Activated T-helper 1 cell treated with anti-CD3 and anti-CD28 coated beads, Interleukin-2, amount 50 U/mL, for 16 hours (primary cell): ENCODE measurements around the gene CDH13.

ENCODE experiments used
- DNase-seq, 2 donors: peaks; one replicate each; pipeline ENCODE4 v3.0.0-alpha.2; 2020; ENCODE audit warnings: low read depth in 1 of 2, low spot score in 1 of 2

CDH13 gene

DNA sequence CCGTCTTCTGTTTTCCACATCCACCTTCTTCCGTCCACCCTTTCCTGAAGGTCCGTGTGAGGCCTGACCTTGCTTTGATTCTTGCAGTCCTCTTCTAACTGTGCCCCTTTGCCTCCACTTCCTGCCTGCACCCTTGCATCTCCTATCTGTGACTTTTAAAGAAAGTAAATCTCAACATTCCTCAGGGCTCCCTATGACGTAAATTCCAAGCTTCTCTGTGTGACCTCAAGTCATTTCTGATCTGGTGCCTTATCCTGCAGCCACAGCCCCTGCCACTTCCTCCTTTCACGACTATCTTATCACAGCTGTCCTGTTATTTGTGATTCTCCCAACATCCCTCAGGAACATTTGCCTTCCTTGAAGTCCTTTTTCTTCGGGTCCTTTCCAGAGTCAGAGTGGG is 520.5 kb downstream of the CDH13 start:
- no peak for DNase-seq

GRCh38 chr16:83158320-83158957 is 531.7 kb downstream of the CDH13 start:
- no peak for DNase-seq

DNA sequence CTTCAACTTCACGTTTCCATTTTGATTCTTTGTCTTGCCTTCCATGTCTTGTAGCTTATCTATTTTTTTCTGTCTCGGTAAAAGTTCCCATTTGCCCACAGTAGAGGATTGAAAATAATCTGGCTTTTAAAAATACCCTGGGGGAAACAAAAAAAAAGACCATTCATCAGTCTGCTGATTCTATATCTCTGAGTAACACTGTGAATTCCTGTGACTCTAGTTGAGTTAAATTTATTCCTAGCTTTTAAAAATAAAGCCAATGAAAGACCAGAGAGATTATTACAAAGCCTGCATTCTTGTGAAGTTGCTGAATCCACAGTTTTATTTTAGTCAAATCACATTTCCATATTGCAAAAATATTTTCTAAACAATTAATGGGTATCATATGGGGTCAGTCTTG is 532.3 kb downstream of the CDH13 start:
- DNase-seq = no peak

DNA sequence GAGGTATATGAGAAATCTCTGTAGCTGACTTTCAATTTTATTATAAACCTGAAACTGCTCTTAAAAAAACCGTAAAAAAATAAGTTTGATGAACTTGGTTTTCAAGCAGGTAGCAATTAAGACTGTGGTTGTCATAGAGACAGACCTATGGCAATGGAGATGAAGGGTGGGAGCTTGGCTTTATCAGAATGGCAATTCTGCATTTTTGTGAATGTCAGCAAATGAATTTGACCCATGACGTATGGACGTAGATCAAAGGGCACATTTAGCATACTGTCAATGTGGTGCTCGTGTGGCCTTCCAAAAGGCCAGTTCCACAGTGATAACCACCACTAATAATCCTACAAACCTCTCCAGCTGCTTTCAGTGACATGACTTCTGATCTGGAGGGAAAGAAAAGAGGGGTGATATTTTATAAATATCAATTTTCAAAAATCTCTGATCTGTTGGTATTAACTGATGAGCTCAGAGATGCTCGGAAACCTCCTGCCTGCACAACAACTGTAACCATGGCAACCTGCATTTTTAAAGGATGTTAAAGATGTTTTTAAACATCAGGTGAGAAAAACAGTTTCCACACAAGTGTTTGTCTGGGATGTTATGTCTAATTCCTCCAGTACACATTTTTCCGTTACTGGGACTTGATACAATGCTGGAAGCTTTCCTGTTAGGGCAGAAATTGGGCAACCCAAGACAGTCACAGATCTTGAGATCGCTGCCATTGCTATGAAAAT is 533.7 kb downstream of the CDH13 start:
- DNase-seq = no peak

DNA sequence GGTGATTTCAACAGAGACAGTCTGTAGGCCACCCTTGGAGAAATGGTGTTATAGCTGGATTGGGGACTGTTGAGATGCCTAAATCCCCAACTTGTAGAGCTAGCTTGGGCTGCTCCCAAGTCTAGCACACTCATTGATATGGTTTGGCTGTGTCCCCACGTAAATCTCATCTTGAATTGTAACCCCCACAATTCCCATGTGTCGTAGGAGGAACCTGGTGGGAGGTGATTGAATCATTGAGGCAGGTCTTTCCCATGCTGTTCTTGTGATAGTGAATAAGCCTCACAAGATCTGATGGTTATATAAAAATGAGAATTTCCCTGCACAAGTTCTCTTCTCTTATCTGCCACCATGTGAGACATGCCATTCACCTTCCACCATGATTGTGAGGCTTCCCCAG is 536.0 kb downstream of the CDH13 start:
- no peak for DNase-seq

DNA sequence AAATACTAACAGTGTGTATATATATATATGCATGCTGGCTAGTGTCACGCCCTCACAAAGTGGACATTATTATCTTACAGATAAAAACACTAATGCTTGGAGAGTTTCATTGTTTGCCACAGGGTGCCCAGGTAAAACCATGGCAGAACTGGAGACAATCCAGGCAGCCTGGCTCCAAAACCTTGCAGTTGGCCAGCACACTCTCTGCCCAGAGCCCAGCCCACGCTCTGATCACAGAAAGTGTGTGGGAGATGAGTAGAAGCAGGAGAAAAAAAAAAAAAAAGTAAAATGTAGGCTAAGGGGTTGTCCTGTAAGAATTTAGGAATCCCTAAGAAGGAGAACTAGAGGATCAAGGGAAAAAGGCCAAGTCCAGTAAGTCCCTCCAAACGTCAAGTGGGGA is 538.0 kb downstream of the CDH13 start:
- DNase-seq = no peak

DNA sequence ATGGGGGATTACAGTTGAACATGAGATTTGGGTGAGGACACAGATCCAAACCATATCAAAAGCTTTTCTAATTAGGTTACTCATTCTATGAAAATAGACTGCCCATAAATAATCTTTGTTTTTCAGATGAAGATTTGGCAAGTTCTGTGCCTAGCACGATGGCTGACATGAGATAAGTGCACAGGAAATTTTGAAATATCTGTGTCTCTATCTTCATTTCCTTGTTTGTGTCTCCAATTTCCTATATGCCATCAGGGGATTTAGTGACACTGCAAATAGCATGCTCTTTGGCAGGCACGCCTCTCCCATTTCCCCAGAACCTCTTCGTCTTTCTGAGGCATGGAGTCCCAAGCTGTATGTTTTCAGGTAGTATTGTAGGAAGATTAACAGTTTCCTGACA is 544.6 kb downstream of the CDH13 start:
- DNase-seq = no peak

GRCh38 chr16:83174671-83175070 is 547.9 kb downstream of the CDH13 start:
- no peak for DNase-seq

DNA sequence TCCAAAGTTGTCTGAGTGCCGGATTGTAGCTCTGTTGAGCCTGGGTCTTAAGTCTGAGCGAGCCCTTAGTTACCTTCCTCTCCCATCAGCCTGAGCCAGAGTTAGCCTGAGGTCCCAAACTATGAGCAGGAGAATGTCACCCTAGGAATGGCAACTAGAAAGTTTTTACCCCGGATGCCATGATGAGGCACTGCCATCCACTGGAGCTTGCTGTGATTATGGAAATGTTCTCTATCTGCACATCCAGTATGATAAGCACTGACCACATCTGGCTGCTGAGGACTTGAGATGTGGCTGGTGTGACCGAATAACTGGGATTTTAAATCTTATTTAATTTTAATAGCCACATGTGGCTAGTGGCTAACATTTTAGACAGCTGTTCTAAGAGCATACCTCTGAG is 550.0 kb downstream of the CDH13 start:
- DNase-seq = no peak

GRCh38 chr16:83185902-83186301 is 559.1 kb downstream of the CDH13 start:
- DNase-seq = no peak

GRCh38 chr16:83187405-83187804 is 560.6 kb downstream of the CDH13 start:
- no peak for DNase-seq

DNA sequence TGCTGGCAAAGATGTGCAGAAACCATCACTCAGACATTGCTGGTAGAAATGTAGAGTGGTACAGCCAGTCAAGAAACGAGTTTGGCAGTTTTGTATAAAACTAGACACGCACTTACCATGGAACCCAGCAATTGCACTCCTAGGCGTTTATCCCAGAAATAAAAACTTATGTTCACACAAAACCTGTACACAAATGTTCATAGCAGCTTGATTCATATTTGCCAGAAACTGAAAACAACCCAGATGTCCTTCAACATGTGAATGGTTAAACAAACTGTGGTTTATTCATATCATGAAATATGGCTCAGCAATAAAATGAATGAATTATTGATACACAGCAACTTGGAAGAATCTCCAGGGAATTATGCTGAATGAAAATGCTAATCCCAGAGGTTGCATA is 570.0 kb downstream of the CDH13 start:
- DNase-seq = no peak

GRCh38 chr16:83197450-83197849 is 570.7 kb downstream of the CDH13 start:
- DNase-seq = no peak

DNA sequence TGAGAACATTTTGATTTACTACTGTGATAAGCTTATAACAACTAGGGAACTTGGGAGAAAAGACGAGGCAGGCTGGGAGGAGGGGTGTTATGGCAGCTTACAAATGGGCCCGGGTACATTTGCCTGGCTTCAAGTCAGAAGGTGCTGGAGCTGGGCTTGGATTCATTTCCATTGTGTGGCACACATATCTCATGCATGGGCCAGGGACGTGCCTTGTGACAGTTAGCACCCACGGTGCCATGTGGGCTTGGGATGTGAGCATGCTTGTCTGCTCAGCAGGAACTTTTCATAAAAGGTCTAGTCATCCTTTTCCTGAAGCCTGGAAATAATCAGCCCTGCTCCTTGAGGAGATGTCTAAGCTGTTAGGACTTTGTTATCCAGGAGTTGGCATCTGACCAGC is 572.2 kb downstream of the CDH13 start:
- DNase-seq = no peak

- no peak for DNase-seq
Observed at GRCh38 chr16:83200005-83200779, 573.4 kb downstream of the CDH13 start.

- no peak for DNase-seq
Observed at GRCh38 chr16:83201748-83202147, 575.0 kb downstream of the CDH13 start.

DNA sequence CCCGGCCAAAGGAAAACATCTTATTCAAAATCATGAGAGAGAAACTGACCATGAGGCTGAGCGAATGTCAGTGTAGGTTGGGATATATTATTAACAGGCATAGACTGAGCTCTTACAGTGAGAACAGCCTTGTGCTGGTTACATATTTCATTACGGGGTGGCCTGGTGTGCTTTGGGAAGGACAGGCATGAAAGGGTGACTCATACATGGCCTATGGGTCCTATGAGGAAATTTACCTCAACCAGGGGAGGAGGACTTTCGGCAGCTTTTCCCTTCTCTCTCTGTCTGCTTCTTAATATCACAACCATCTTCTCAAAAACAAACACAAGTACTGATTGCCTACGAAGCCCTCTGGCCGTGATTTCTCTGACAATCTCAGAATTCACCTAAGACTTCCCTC is 579.1 kb downstream of the CDH13 start:
- no peak for DNase-seq

DNA sequence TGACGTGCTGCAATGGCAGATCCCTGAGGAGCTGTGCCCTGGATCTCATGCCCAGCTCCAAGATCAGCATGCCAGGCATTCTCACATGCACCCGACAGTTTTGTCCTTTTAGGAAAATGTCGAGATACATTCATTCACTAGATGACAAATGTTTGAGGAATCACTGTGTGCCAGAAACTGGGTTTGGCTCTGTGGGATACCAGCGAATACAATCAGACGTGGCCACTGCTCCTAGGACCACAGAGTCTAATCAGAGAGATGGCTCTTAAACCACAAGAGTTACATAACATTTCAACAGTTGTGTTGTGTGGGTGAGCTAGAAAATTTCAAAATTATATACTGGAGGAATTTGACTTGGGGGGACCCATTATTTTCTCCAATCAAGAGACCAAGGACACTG is 579.7 kb downstream of the CDH13 start:
- no peak for DNase-seq

GRCh38 chr16:83211711-83212110 is 584.9 kb downstream of the CDH13 start:
- DNase-seq = no peak

DNA sequence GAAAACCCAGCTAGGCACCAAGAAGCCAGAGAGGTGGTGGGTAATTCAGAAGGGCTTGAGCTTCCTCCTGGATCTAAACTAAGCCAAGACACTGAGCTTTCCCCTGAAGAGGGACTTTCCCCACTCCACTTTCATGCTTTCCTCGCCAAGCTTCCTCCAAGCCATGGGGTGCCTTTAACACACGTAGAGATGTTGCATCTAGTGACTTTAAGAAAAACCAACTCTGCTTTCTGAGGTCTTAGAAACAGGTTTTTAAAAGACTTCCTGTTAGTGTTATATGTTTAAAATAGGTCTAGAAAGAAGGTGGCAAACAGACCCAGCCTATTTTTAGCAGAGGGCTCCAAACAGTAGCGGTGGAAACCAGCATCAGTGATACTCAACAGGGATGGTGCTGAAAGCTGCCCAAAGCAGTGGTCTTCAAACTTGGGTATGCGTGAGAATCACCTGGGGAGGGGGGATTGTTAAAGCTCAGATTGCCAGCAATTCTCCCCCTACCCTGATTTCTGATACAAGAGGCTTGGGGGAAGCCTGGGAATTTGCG is 585.6 kb downstream of the CDH13 start:
- no peak for DNase-seq

- DNase-seq = no peak
Observed at GRCh38 chr16:83214671-83215070, 587.9 kb downstream of the CDH13 start.

DNA sequence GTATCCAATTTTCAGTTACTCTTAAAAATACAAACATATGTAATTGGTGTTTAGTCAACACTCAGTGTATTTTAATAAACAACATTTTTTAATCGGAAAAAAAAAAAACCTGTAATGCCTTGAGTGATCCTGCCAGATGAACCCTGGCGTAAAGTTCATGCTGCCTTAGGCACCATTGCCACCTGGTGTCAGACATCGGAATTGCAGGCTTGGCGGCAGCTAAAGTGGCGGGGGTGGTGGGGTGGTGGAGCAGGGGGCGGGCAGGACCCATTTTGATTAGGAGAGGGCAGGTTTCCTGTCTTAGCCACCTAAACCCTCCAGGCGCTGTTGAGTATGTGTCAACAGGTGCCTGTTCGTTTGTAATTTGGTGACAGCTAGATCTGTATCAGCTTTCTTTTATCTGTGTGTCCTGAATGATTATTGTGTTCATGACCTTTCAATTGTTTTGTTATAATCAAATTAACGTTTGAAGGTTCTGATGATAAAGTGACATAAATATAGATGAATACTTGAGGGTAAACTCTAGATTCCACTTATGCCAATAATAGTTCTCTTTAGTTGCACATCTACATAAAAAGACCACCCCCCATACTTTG is 588.7 kb downstream of the CDH13 start:
- no peak for DNase-seq
